Mesendoderm (in vitro differentiated cells): ENCODE results near the gene CHST8. TPM values are rescaled to one million over a fixed set of nuclear protein-coding genes. Genes with fewer than 3 reads are reported as not detected.
A peak's percentile ranks its signal among the peaks of the same experiment; 100 is the strongest.

Experiments used
- DNase-seq: peaks from one replicate; pipeline ENCODE4 v3.0.0; 2013
- H2AK5ac ChIP-seq: 2 replicates; pipeline ENCODE4 v1.6.1; 2013; ENCODE audit warnings: low read length, inconsistent platforms
- H2BK120ac ChIP-seq: 2 replicates; pipeline ENCODE4 v1.6.1; 2013; ENCODE audit warnings: low read depth, mild to moderate bottlenecking, low read length, moderate library complexity, mixed read lengths
- H2BK15ac ChIP-seq: replicated peaks from 2 replicates; pipeline ENCODE4 v1.6.1; 2013; ENCODE audit warnings: low read depth, mild to moderate bottlenecking, moderate library complexity
- H2BK5ac ChIP-seq: 2 replicates; pipeline ENCODE4 v1.6.1; 2013; ENCODE audit warnings: low read length, inconsistent platforms
- H3K18ac ChIP-seq: 2 replicates; pipeline ENCODE4 v1.6.1; 2013; ENCODE audit warnings: mild to moderate bottlenecking, low read length, mixed read lengths
- H3K23ac ChIP-seq: one replicate; pipeline ENCODE4 v1.6.1; 2013; ENCODE audit warnings: low read length
- H3K27ac ChIP-seq: 2 replicates; pipeline ENCODE4 v1.5.1; 2013; ENCODE audit warnings: low read depth, mild to moderate bottlenecking, inconsistent platforms, low read length, moderate library complexity
- H3K27me3 ChIP-seq: 2 replicates; pipeline ENCODE4 v1.6.1; 2013; ENCODE audit warnings: low read length, control low read depth, mild to moderate bottlenecking, inconsistent platforms; ENCODE audit not compliant: insufficient read depth, poor library complexity
- H3K36me3 ChIP-seq: 2 replicates; pipeline ENCODE4 v1.6.1; 2013; ENCODE audit warnings: low read length, inconsistent platforms; ENCODE audit not compliant: control insufficient read depth, insufficient read depth
- H3K4ac ChIP-seq: one replicate; pipeline ENCODE4 v1.6.1; 2013; ENCODE audit warnings: low read depth, mild to moderate bottlenecking, low read length, moderate library complexity
- H3K4me1 ChIP-seq: 2 replicates; pipeline ENCODE4 v1.6.1; 2013; ENCODE audit warnings: low read depth, low read length, inconsistent platforms; ENCODE audit not compliant: control insufficient read depth
- H3K4me2 ChIP-seq: 2 replicates; pipeline ENCODE4 v1.6.1; 2013; ENCODE audit warnings: low read length
- H3K4me3 ChIP-seq: 2 replicates; pipeline ENCODE4 v1.5.1; 2013; ENCODE audit warnings: mild to moderate bottlenecking, low read length
- H3K56ac ChIP-seq: one replicate; pipeline ENCODE4 v1.6.1; 2013; ENCODE audit warnings: low read length
- H3K79me1 ChIP-seq: 2 replicates; pipeline ENCODE4 v1.6.1; 2013; ENCODE audit warnings: low read length, inconsistent platforms
- H3K79me2 ChIP-seq: 2 replicates; pipeline ENCODE4 v1.6.1; 2013; ENCODE audit warnings: mild to moderate bottlenecking, low read length; ENCODE audit not compliant: control insufficient read depth, insufficient read depth
- H3K9ac ChIP-seq: 2 replicates; pipeline ENCODE4 v1.6.1; 2013; ENCODE audit warnings: low read length, inconsistent platforms
- H4K5ac ChIP-seq: one replicate; pipeline ENCODE4 v1.6.1; 2013; ENCODE audit warnings: low read length
- H4K8ac ChIP-seq: one replicate; pipeline ENCODE4 v1.6.1; 2013; ENCODE audit warnings: low read depth, mild to moderate bottlenecking, control low read depth, low read length, moderate library complexity
- WGBS: extraction: QIAGEN DNeasy Blood & Tissue Kit; methylation state at CpG from one replicate; pipeline ENCODE4 v1.1.7; 2013; ENCODE audit warnings: low lambda C conversion rate, missing lambda C conversion rate; ENCODE audit not compliant: insufficient coverage; ENCODE audit errors: extremely low coverage; 5-methylcytosine and 5-hydroxymethylcytosine counted together
- polyA plus RNA-seq, 2 experiments: library from polyadenylated mRNA; stranded (reverse); fragments of 200-250 nt; gene quantifications; one replicate each; pipeline ENCODE4 v1.2.3, GENCODE V29; 2013

The CHST8 gene
- polyA plus RNA-seq (2013, experiment 1 of 2): 1.2 TPM
- 1.3 TPM for polyA plus RNA-seq (2013, experiment 2 of 2)

DNA sequence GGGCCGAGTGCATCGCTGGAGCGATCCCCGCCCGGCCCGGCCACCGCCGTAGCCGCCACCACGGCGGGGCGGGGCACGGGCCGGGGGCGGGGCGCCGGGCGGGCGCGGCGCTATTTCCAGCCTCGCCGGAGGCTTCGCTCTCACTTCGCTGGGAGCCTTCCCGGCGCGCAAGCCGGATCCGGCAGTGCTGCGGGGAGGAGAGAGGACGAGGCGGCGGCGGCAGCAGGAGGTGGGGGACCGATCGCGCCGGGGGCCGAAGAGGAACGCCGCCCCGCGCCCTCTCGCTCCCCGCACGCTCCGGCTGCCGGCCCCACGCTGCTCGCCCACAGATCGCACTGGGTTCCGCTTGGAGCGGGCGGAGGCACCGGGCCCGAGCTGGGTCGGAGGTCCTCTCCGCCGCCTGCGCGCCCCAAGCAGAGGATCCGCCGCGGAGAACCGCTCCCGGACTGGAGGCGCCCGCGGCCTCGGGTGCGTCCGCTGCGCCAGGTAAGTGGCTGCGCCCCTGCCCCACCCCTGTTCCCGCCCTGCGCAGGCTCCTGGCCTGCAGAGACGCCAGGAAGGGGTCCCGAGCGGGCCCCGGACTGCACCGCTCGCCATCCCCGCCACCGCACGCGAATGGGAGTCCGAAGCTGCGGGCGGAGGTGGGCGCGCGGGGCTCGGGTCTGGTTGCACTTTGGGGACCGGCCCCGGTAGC, at the start of gene CHST8:
Gene CHST8 (plus strand): TSS at position 143 of the 694 bp plus-strand sequence. CDS start 67,309 bp downstream, outside the sequence.
- H2AK5ac ChIP-seq: no peak within 1 kb of the TSS
- H3K56ac ChIP-seq: peak within 1 kb of the TSS; percentile 79
- H2BK15ac ChIP-seq: no peak within 1 kb of the TSS
- no peak within 1 kb of the TSS for H3K4ac ChIP-seq
- H4K5ac ChIP-seq: no peak within 1 kb of the TSS
- no peak within 1 kb of the TSS for H2BK120ac ChIP-seq
- H2BK5ac ChIP-seq: no peak within 1 kb of the TSS
- no CpG with 5 or more reads among the region's 96 CpGs for WGBS
- H3K18ac ChIP-seq: no peak within 1 kb of the TSS
- H3K23ac ChIP-seq: no peak within 1 kb of the TSS
- no peaks in the 10 kb centered on the region for H3K36me3 ChIP-seq
- no peaks in the 10 kb centered on the region for H3K79me1 ChIP-seq
- no peak within 1 kb of the TSS for H3K27ac ChIP-seq
- H3K4me2 ChIP-seq: peak within 1 kb of the TSS; percentile 88
- peak; percentile 74 for DNase-seq
- no peaks in the 10 kb centered on the region for H3K79me2 ChIP-seq
- H3K4me1 ChIP-seq: no peaks in the 10 kb centered on the region
- peaks cover 35% of the 10 kb centered on the region for H3K27me3 ChIP-seq
- no peak within 1 kb of the TSS for H4K8ac ChIP-seq
- H3K9ac ChIP-seq: peak within 1 kb of the TSS; percentile 65
- peak within 1 kb of the TSS; percentile 30 for H3K4me3 ChIP-seq

DNA sequence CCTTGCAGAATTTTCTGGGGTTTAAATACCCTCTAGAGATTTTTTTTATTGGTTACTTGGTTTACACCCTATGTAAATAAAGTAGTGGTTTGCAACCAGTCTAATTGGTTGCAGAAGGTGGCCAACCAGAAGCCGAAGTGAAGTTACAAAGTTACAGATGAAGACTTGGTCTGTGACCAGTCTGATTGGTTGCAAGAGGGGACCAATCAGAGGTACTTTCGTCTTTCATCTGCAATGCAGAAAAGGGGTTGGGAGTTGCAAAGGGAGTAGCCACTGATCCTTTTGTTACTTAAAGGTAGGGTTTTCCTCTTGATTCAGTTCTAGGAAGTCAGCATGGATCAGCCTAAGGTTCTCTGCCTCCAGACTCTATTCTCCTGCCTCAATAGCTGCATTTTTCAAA, 48.8 kb upstream of the CHST8 start:
- Histone ChIP-seq H3K27me3 (no peaks in the 10 kb centered on the region), H3K4me1 (no peaks in the 10 kb centered on the region), H3K23ac (no peak overlapping the region), H3K4ac (no peak overlapping the region), H3K4me3 (no peak overlapping the region), H3K18ac (no peak overlapping the region), H2AK5ac (no peak overlapping the region), H3K56ac (no peak overlapping the region), H3K4me2 (no peak overlapping the region), H3K36me3 (no peaks in the 10 kb centered on the region), H4K8ac (no peak overlapping the region), H3K79me2 (no peaks in the 10 kb centered on the region), H2BK120ac (no peak overlapping the region), H2BK5ac (no peak overlapping the region), H4K5ac (no peak overlapping the region), H2BK15ac (no peak overlapping the region), H3K27ac (no peak overlapping the region), H3K79me1 (no peaks in the 10 kb centered on the region), H3K9ac (no peak overlapping the region)
- DNase-seq: no peak
- WGBS: no CpG with 5 or more reads among the region's 2 CpGs

GRCh38 chr19:33574824-33575223, 46.9 kb upstream of the CHST8 start:
- Histone ChIP-seq H2AK5ac (no peak overlapping the region), H2BK15ac (no peak overlapping the region), H4K5ac (no peak overlapping the region), H3K4ac (no peak overlapping the region), H3K4me1 (no peaks in the 10 kb centered on the region), H3K27ac (no peak overlapping the region), H3K23ac (no peak overlapping the region), H3K36me3 (no peaks in the 10 kb centered on the region), H3K27me3 (no peaks in the 10 kb centered on the region), H3K79me2 (no peaks in the 10 kb centered on the region), H3K18ac (no peak overlapping the region), H3K4me2 (no peak overlapping the region), H4K8ac (no peak overlapping the region), H2BK120ac (no peak overlapping the region), H2BK5ac (no peak overlapping the region), H3K79me1 (no peaks in the 10 kb centered on the region), H3K9ac (no peak overlapping the region), H3K56ac (no peak overlapping the region), H3K4me3 (no peak overlapping the region)
- WGBS: no CpG with 5 or more reads among the region's 1 CpG
- no peak for DNase-seq

DNA sequence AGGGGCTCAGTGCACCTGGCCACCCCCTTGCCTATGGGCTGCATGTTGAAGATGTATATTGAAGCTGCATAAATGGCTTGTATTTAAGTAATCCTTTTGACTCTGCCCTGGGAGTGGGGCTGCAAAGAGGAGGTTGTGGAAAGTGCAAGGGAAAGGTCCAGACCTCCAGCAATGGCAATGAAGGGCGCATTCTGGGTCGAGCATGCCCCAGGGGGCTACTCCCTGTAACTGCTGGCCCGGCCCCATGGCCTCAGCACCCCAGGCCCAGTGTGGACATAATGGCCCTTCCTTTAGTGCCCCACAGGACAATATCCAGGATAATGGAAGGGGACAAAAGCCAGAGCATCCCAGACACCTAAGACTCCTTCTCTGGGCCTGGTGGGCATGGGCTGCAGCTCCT, 43.1 kb upstream of the CHST8 start:
- no CpG with 5 or more reads among the region's 3 CpGs for WGBS
- H2BK15ac ChIP-seq: no peak overlapping the region
- no peak overlapping the region for H3K27ac ChIP-seq
- no peak overlapping the region for H4K8ac ChIP-seq
- H3K4ac ChIP-seq: no peak overlapping the region
- no peak overlapping the region for H2BK120ac ChIP-seq
- no peaks in the 10 kb centered on the region for H3K27me3 ChIP-seq
- no peak overlapping the region for H3K23ac ChIP-seq
- no peak overlapping the region for H3K18ac ChIP-seq
- DNase-seq: no peak
- H3K4me2 ChIP-seq: no peak overlapping the region
- H2BK5ac ChIP-seq: no peak overlapping the region
- H3K56ac ChIP-seq: no peak overlapping the region
- no peak overlapping the region for H3K9ac ChIP-seq
- H2AK5ac ChIP-seq: no peak overlapping the region
- no peaks in the 10 kb centered on the region for H3K79me2 ChIP-seq
- no peaks in the 10 kb centered on the region for H3K79me1 ChIP-seq
- H3K4me3 ChIP-seq: no peak overlapping the region
- no peaks in the 10 kb centered on the region for H3K4me1 ChIP-seq
- H3K36me3 ChIP-seq: no peaks in the 10 kb centered on the region
- H4K5ac ChIP-seq: no peak overlapping the region

- WGBS: no CpG with 5 or more reads among the region's 10 CpGs
- Histone ChIP-seq H3K9ac (no peak overlapping the region), H2BK15ac (no peak overlapping the region), H3K79me2 (no peaks in the 10 kb centered on the region), H3K4me3 (no peak overlapping the region), H3K18ac (no peak overlapping the region), H2BK120ac (no peak overlapping the region), H3K79me1 (no peaks in the 10 kb centered on the region), H3K23ac (no peak overlapping the region), H3K56ac (no peak overlapping the region), H3K4me2 (no peak overlapping the region), H3K27ac (no peak overlapping the region), H4K5ac (no peak overlapping the region), H3K4ac (no peak overlapping the region), H3K4me1 (no peaks in the 10 kb centered on the region), H2AK5ac (no peak overlapping the region), H2BK5ac (no peak overlapping the region), H4K8ac (no peak overlapping the region), H3K36me3 (no peaks in the 10 kb centered on the region), H3K27me3 (no peaks in the 10 kb centered on the region)
- DNase-seq: no peak
These were observed 41.6 kb upstream of the CHST8 start for GRCh38 chr19:33580026-33580644.
